Fibroblast of upper back skin (primary cell): Measurements from ENCODE around the gene JMJD7.

Experiments
- DNase-seq: peaks from one replicate; pipeline ENCODE4 v3.0.0-alpha.2; 2013

The JMJD7 gene

GRCh38 chr15:41827880-41828806 lies at the start of gene JMJD7:
JMJD7 (plus strand) TSS chr15:41828092; CDS start chr15:41828125, 33 bp downstream.
- DNase-seq = peak; percentile 83

GRCh38 chr15:41778521-41778920 lies 49.4 kb upstream of the JMJD7 start:
- no peak for DNase-seq

GRCh38 chr15:41779662-41780157 lies 48.2 kb upstream of the JMJD7 start:
- no peak for DNase-seq

GRCh38 chr15:41780266-41780665 lies 47.6 kb upstream of the JMJD7 start:
- no peak for DNase-seq

- DNase-seq = no peak
These were observed 47.2 kb upstream of the JMJD7 start for GRCh38 chr15:41780727-41781126.

- DNase-seq = no peak
These were observed 45.3 kb upstream of the JMJD7 start for GRCh38 chr15:41782371-41783282.

GRCh38 chr15:41783296-41783695 lies 44.6 kb upstream of the JMJD7 start:
- DNase-seq = no peak

GRCh38 chr15:41788262-41788661 lies 39.6 kb upstream of the JMJD7 start:
- no peak for DNase-seq

GRCh38 chr15:41789236-41789635 lies 38.7 kb upstream of the JMJD7 start:
- no peak for DNase-seq

- no peak for DNase-seq
These were observed 38.2 kb upstream of the JMJD7 start for GRCh38 chr15:41789662-41790061.

- no peak for DNase-seq
These were observed 37.7 kb upstream of the JMJD7 start for GRCh38 chr15:41790169-41790568.

GRCh38 chr15:41790756-41791546 lies 36.9 kb upstream of the JMJD7 start:
- DNase-seq = peak; percentile 65

- DNase-seq = no peak
These were observed 36.4 kb upstream of the JMJD7 start for GRCh38 chr15:41791547-41791937.

- DNase-seq = no peak
These were observed 35.8 kb upstream of the JMJD7 start for GRCh38 chr15:41792000-41792637.

- peak; percentile 21 for DNase-seq
These were observed 33.8 kb upstream of the JMJD7 start for GRCh38 chr15:41794081-41794480.

GRCh38 chr15:41795996-41796856 lies 31.7 kb upstream of the JMJD7 start:
- DNase-seq = peak; percentile 89

GRCh38 chr15:41797201-41797944 lies 30.5 kb upstream of the JMJD7 start:
- DNase-seq = no peak

GRCh38 chr15:41798607-41799487 lies 29.0 kb upstream of the JMJD7 start:
- DNase-seq = no peak

GRCh38 chr15:41799488-41799805 lies 28.4 kb upstream of the JMJD7 start:
- DNase-seq = no peak
